K562 (cell line): Measurements from ENCODE around the gene H2BK1. TPM values are rescaled to one million over a fixed set of nuclear protein-coding genes. Genes with fewer than 3 reads are reported as not detected.

Experiments
- BCOR ChIP-seq: fragments of 450-650 bp; IDR thresholded peaks from 2 replicates; pipeline ENCODE4 v1.6.1; 2016
- CHCHD3 ChIP-seq: fragments of 250-450 bp; sonication (Bioruptor Pico); IDR thresholded peaks from 2 replicates; pipeline ENCODE4 v2.1.2; 2022; ENCODE audit warnings: mild to moderate bottlenecking
- DPF2 ChIP-seq: fragments of 450-650 bp; IDR thresholded peaks from 2 replicates; pipeline ENCODE4 v1.6.1; 2016
- FUS ChIP-seq: fragments of 200-400 bp; formaldehyde crosslinking; optimal IDR thresholded peaks from 2 replicates; pipeline ENCODE3; 2017; ENCODE audit warnings: low read depth, low read length
- MBD2 ChIP-seq: sonication (generic); IDR thresholded peaks from 2 replicates; pipeline ENCODE4 v1.6.1; 2016; ENCODE audit warnings: low read depth, borderline replicate concordance
- NR4A1 ChIP-seq, 2 experiments: fragments of 250-450 bp in 1 of 2; fragments of 450-650 bp in 1 of 2; sonication (Bioruptor Pico) in 1 of 2; IDR thresholded peaks; 2 replicates each; pipeline versions ENCODE4 v1.4.0 to v1.6.1; 2016 to 2020; ENCODE audit warnings: mild to moderate bottlenecking in 2 of 2, missing compliant biosample characterization in 1 of 2, missing genetic modification characterization in 1 of 2, moderate library complexity in 1 of 2
- RBBP5 ChIP-seq: fragments of 200-600 bp; sonication (generic); IDR thresholded peaks from 2 replicates; pipeline ENCODE4 v1.6.1; 2012; ENCODE audit warnings: borderline replicate concordance, mild to moderate bottlenecking, low read length, control low read depth, inconsistent platforms; ENCODE audit not compliant: insufficient read depth, poor library complexity, severe bottlenecking
- RBM22 ChIP-seq: fragments of 200-400 bp; formaldehyde crosslinking; IDR thresholded peaks from 2 replicates; pipeline ENCODE4 v1.6.1; 2018; ENCODE audit warnings: low read length, low read depth; ENCODE audit not compliant: poor library complexity, severe bottlenecking
- ZNF57 ChIP-seq: fragments of 450-650 bp; formaldehyde crosslinking; IDR thresholded peaks from 2 replicates; pipeline ENCODE4 v1.4.0; 2020; ENCODE audit warnings: mild to moderate bottlenecking, moderate library complexity
- ZNF584 ChIP-seq: fragments of 200-800 bp; sonication (Bioruptor generic); IDR thresholded peaks from 2 replicates; pipeline ENCODE4 v1.6.1; 2016; ENCODE audit warnings: low read depth, mild to moderate bottlenecking, missing genetic modification characterization, missing compliant biosample characterization
- ZNF75A ChIP-seq: fragments of 450-650 bp; formaldehyde crosslinking; IDR thresholded peaks from 2 replicates; pipeline ENCODE4 v1.4.0; 2020; ENCODE audit warnings: mild to moderate bottlenecking
- polyA plus RNA-seq, 8 experiments: library from polyadenylated mRNA; depleted of rRNA in 4 of 8; stranded (reverse) in 5 of 8; unstranded in 3 of 8; fragments of >200 nt; fragmentation: Nextera tagmentation in 2 of 8; fragmentation: Illumina TruSeq in 1 of 8; extraction: Ambion mirVana in 2 of 8; extraction: Trizol in 1 of 8; gene quantifications; 2 replicates each; pipeline versions ENCODE4 v1.2.1 to v1.2.3, GENCODE V29; 2011 to 2014; ENCODE audit warnings: inconsistent platforms in 1 of 8, missing spikeins in 1 of 8
- total RNA-seq, 7 experiments: library from RNA; depleted of rRNA in 6 of 7; stranded (reverse); fragments of >200 nt in 6 of 7; fragmentation: Illumina TruSeq in 2 of 7; extraction: Trizol in 2 of 7; gene quantifications; 2 replicates each; pipeline versions ENCODE4 v1.2.1 to v1.2.3, GENCODE V29; 2011 to 2021; ENCODE audit warnings: low replicate concordance in 1 of 7
- TF ChIP-seq, protein P1 (sequence below): sonication (generic); formaldehyde crosslinking; IDR thresholded peaks from 2 replicates; pipeline ENCODE4 v1.5.0; 2020; ENCODE audit warnings: missing genetic modification reagents
- TF ChIP-seq, protein P2 (sequence below), 3 experiments: fragments of 200-800 bp in 1 of 3; sonication (Bioruptor generic) in 1 of 3; sonication (generic) in 1 of 3; formaldehyde crosslinking in 1 of 3; IDR thresholded peaks; 2 replicates each; pipeline versions ENCODE4 v1.6.1 to v1.8.0; 2016 to 2022; ENCODE audit warnings: mild to moderate bottlenecking in 2 of 3, missing compliant biosample characterization in 2 of 3, missing genetic modification characterization in 2 of 3, missing genetic modification reagents in 1 of 3
- TF ChIP-seq, protein P3 (sequence below): fragments of 450-650 bp; IDR thresholded peaks from 2 replicates; pipeline ENCODE4 v1.6.1; 2017; ENCODE audit warnings: mild to moderate bottlenecking, moderate library complexity
- TF ChIP-seq, protein P4 (sequence below): sonication (generic); formaldehyde crosslinking; IDR thresholded peaks from 2 replicates; pipeline ENCODE4 v1.8.0; 2023; ENCODE audit warnings: missing genetic modification reagents, mild to moderate bottlenecking, borderline replicate concordance

The H2BK1 gene
- total and polyA plus RNA-seq, 9 of the 15 experiments (the other 6 are each of a cell fraction or from before 2014, with no cell fraction given), result not detected

DNA sequence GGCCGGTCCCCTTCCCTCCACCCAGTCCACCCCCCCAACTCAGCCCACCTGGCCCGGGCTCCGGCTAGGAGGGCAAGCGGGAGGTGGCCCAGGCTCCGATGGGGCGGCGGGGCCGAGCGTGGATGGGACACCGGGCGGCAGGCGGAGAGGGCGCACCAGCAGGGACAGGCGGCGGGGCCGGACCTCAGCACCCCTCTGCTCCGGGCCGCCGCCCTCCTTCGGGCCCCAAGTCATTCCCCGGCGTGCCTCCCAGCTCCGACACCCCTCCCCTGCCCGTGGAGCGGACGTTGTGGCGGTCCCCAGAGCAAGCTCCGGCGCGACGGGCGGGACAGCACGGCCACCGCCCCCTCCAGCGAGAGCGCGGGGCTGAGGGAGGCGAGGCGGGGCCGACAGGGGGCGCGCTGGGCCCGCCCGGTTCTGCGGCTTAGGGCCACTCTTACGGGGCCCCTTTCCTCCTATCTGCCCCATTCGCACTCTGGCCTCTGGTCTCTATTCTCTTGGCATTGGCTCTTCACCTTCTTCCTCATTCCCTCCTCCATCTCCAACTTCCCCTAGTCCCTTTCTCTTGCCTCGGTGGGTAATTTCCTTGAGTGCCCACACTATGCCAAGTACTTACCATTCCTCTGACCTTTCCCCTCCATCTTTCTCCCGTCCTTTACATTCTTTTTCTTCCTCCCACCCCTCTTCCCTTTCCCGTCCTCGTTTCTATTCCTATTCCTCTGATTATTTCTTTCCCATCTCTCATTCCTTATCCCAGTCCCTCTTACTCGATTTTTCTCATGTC, 42.1 kb downstream of the H2BK1 start (continued):
- peak; percentile 53 for TF ChIP-seq BCOR
- no peak for TF ChIP-seq CHCHD3 (CRISPR knock-in tag)
- TF ChIP-seq ZNF584 (CRISPR knock-in tag), result no peak
- TF ChIP-seq, protein P1, sequence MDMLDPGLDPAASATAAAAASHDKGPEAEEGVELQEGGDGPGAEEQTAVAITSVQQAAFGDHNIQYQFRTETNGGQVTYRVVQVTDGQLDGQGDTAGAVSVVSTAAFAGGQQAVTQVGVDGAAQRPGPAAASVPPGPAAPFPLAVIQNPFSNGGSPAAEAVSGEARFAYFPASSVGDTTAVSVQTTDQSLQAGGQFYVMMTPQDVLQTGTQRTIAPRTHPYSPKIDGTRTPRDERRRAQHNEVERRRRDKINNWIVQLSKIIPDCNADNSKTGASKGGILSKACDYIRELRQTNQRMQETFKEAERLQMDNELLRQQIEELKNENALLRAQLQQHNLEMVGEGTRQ (CRISPR knock-in tag), result no peak
- TF ChIP-seq DPF2, result peak; percentile 65
- TF ChIP-seq ZNF57 (CRISPR knock-in tag), result no peak
- no peak for TF ChIP-seq ZNF75A (CRISPR knock-in tag)
- no peak for TF ChIP-seq RBM22
- TF ChIP-seq NR4A1 (CRISPR knock-in tag; IDR thresholded peaks at IDR 0.05), result no peak
- no peak for TF ChIP-seq NR4A1 (tag; IDR thresholded peaks at IDR 0.05)
- peak; percentile 33 for TF ChIP-seq RBBP5
- no peak for TF ChIP-seq FUS
- TF ChIP-seq, protein P2, sequence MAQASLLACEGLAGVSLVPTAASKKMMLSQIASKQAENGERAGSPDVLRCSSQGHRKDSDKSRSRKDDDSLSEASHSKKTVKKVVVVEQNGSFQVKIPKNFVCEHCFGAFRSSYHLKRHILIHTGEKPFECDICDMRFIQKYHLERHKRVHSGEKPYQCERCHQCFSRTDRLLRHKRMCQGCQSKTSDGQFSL (CRISPR knock-in tag; IDR thresholded peaks at IDR 0.05), result no peak
- TF ChIP-seq, protein P2 (tag; IDR thresholded peaks at IDR 0.05), result no peak
- no peak for TF ChIP-seq MBD2
- TF ChIP-seq, protein P3, sequence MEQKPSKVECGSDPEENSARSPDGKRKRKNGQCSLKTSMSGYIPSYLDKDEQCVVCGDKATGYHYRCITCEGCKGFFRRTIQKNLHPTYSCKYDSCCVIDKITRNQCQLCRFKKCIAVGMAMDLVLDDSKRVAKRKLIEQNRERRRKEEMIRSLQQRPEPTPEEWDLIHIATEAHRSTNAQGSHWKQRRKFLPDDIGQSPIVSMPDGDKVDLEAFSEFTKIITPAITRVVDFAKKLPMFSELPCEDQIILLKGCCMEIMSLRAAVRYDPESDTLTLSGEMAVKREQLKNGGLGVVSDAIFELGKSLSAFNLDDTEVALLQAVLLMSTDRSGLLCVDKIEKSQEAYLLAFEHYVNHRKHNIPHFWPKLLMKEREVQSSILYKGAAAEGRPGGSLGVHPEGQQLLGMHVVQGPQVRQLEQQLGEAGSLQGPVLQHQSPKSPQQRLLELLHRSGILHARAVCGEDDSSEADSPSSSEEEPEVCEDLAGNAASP, result no peak
- TF ChIP-seq, protein P4, sequence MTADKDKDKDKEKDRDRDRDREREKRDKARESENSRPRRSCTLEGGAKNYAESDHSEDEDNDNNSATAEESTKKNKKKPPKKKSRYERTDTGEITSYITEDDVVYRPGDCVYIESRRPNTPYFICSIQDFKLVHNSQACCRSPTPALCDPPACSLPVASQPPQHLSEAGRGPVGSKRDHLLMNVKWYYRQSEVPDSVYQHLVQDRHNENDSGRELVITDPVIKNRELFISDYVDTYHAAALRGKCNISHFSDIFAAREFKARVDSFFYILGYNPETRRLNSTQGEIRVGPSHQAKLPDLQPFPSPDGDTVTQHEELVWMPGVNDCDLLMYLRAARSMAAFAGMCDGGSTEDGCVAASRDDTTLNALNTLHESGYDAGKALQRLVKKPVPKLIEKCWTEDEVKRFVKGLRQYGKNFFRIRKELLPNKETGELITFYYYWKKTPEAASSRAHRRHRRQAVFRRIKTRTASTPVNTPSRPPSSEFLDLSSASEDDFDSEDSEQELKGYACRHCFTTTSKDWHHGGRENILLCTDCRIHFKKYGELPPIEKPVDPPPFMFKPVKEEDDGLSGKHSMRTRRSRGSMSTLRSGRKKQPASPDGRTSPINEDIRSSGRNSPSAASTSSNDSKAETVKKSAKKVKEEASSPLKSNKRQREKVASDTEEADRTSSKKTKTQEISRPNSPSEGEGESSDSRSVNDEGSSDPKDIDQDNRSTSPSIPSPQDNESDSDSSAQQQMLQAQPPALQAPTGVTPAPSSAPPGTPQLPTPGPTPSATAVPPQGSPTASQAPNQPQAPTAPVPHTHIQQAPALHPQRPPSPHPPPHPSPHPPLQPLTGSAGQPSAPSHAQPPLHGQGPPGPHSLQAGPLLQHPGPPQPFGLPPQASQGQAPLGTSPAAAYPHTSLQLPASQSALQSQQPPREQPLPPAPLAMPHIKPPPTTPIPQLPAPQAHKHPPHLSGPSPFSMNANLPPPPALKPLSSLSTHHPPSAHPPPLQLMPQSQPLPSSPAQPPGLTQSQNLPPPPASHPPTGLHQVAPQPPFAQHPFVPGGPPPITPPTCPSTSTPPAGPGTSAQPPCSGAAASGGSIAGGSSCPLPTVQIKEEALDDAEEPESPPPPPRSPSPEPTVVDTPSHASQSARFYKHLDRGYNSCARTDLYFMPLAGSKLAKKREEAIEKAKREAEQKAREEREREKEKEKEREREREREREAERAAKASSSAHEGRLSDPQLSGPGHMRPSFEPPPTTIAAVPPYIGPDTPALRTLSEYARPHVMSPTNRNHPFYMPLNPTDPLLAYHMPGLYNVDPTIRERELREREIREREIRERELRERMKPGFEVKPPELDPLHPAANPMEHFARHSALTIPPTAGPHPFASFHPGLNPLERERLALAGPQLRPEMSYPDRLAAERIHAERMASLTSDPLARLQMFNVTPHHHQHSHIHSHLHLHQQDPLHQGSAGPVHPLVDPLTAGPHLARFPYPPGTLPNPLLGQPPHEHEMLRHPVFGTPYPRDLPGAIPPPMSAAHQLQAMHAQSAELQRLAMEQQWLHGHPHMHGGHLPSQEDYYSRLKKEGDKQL, result no peak
